Karpas-422 (cell line): ENCODE data around the gene DENND5B. TPM values are rescaled to one million over a fixed set of nuclear protein-coding genes. Genes with fewer than 3 reads are reported as not detected.

Experiments used
- DNase-seq: peaks from one replicate; pipeline ENCODE4 v3.0.0-alpha.2; 2015
- H2AFZ ChIP-seq: fragments of 200-600 bp; sonication (generic); 2 replicates; pipeline ENCODE4 v1.6.1; 2014; ENCODE audit warnings: antibody characterized with exemption, low read length, mixed read lengths
- H3K27ac ChIP-seq: fragments of 200-600 bp; sonication (generic); 2 replicates; pipeline ENCODE4 v1.5.1; 2014; ENCODE audit warnings: mild to moderate bottlenecking, low read length, moderate library complexity
- H3K27me3 ChIP-seq: fragments of 200-600 bp; sonication (generic); 2 replicates; pipeline ENCODE4 v1.6.1; 2014; ENCODE audit warnings: low read length, mixed read lengths
- H3K36me3 ChIP-seq: fragments of 200-600 bp; sonication (generic); 2 replicates; pipeline ENCODE4 v1.6.1; 2014; ENCODE audit warnings: low read length, mixed read lengths; ENCODE audit not compliant: insufficient read depth
- H3K4me1 ChIP-seq: fragments of 200-600 bp; sonication (generic); 2 replicates; pipeline ENCODE4 v1.6.1; 2014; ENCODE audit warnings: mild to moderate bottlenecking, low read length, mixed read lengths
- H3K4me2 ChIP-seq: fragments of 200-600 bp; sonication (generic); 2 replicates; pipeline ENCODE4 v1.6.1; 2014; ENCODE audit warnings: low read length, low read depth, mild to moderate bottlenecking; ENCODE audit not compliant: poor library complexity, severe bottlenecking
- H3K4me3 ChIP-seq: fragments of 200-600 bp; sonication (generic); 2 replicates; pipeline ENCODE4 v1.5.1; 2014; ENCODE audit warnings: mild to moderate bottlenecking, antibody characterized with exemption, low read length, mixed read lengths
- H3K79me2 ChIP-seq: fragments of 200-600 bp; sonication (generic); 2 replicates; pipeline ENCODE4 v1.6.1; 2014; ENCODE audit warnings: mild to moderate bottlenecking, low read length, mixed read lengths
- H3K9ac ChIP-seq: fragments of 200-600 bp; sonication (generic); 2 replicates; pipeline ENCODE4 v1.6.0; 2014; ENCODE audit warnings: low read length
- H3K9me2 ChIP-seq: fragments of 200-600 bp; sonication (generic), shearing (Covaris generic); replicated peaks from 2 replicates; pipeline ENCODE4 v1.6.0; 2014; ENCODE audit warnings: mild to moderate bottlenecking, low read length, moderate library complexity; ENCODE audit not compliant: insufficient read depth
- H3K9me3 ChIP-seq: fragments of 300-700, 200-600 bp; sonication (generic); 2 replicates; pipeline ENCODE4 v1.6.1; 2014; ENCODE audit warnings: low read length, mixed read lengths
- H4K20me1 ChIP-seq: fragments of 200-600 bp; sonication (generic); 2 replicates; pipeline ENCODE4 v1.6.1; 2014; ENCODE audit warnings: mild to moderate bottlenecking, antibody characterized with exemption, low read length, low read depth; ENCODE audit not compliant: insufficient read depth
- total RNA-seq: library from RNA; depleted of rRNA; stranded (reverse); fragments of >200 nt; shearing (Covaris generic); gene quantifications from 2 replicates; pipeline ENCODE4 v1.2.3, GENCODE V29; 2014; ENCODE audit warnings: low replicate concordance

Gene DENND5B
- total RNA-seq, 1 experiment from 2014 or later = 5.5 TPM

DNA sequence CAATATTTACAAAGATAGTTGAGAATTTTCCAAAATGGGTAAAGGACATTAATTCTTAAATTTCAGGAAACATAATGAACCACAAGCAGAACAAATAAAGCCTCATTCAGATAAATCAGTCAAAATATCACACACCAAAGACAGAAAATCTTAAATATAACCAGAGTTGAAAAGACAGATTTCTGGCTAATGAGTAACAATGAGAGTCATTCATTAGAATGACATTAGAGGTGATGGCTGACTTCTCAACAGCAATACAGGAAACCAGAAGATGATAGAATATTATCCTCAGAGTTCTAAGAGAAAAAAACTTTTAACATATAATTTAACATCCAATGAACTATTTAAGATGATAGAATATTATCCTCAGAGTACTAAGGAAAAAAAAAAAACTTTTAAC, 124.2 kb downstream of the DENND5B start:
- H2AFZ ChIP-seq = no peak overlapping the region
- H3K27me3 ChIP-seq = no peaks in the 10 kb centered on the region
- H3K9ac ChIP-seq = no peak overlapping the region
- H3K9me3 ChIP-seq = no peaks in the 10 kb centered on the region
- H3K4me1 ChIP-seq = no peaks in the 10 kb centered on the region
- H3K4me2 ChIP-seq = no peak overlapping the region
- H3K79me2 ChIP-seq = no peaks in the 10 kb centered on the region
- no peaks in the 10 kb centered on the region for H3K36me3 ChIP-seq
- no peaks in the 10 kb centered on the region for H3K9me2 ChIP-seq
- H3K27ac ChIP-seq = no peak overlapping the region
- no peak for DNase-seq
- no peaks in the 10 kb centered on the region for H4K20me1 ChIP-seq
- H3K4me3 ChIP-seq = no peak overlapping the region

DNA sequence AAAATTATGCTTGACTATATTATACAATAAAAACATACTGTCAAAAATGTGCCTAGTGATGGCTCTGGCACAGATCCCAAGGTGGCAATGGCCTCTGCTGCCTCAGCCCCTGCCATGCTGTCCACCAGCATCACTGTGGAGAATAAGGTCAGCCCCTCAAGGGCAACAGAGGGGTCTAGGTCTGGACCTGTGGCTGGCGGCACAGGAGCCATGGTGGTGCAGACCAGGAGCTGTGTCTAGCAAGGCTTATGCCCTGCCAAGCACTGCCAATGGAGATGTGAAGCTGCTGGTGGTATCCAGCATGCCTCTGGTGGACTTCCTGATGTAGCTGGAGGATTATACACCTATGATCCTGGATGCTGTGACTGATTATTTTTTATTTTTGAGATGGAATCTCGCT, 125.9 kb downstream of the DENND5B start:
- no peaks in the 10 kb centered on the region for H3K27me3 ChIP-seq
- H3K27ac ChIP-seq = no peak overlapping the region
- H3K9ac ChIP-seq = no peak overlapping the region
- no peaks in the 10 kb centered on the region for H3K9me3 ChIP-seq
- no peak overlapping the region for H3K4me2 ChIP-seq
- no peaks in the 10 kb centered on the region for H3K9me2 ChIP-seq
- no peaks in the 10 kb centered on the region for H4K20me1 ChIP-seq
- no peaks in the 10 kb centered on the region for H3K79me2 ChIP-seq
- DNase-seq = no peak
- no peak overlapping the region for H3K4me3 ChIP-seq
- H3K4me1 ChIP-seq = no peaks in the 10 kb centered on the region
- H3K36me3 ChIP-seq = no peaks in the 10 kb centered on the region
- no peak overlapping the region for H2AFZ ChIP-seq

DNA sequence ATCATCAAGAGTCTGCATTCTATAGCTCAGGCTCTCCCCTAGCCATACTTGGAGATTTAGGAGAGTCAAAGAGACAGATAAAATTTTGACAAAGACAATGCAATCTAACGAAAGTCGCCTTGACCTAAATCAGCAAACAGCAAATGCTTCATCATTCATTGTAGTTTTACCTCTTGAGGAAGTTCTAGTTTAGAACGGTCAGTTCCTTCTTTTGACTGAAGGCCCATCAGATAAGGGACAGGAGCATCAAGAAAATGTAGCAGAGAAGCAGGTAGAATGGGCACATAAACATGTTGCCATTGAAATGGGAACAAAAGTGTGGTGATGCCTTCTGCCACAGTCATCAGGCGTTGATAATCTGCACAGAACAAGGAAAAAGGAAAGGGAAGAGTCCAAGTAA, 130.9 kb downstream of the DENND5B start:
- H4K20me1 ChIP-seq = no peaks in the 10 kb centered on the region
- no peaks in the 10 kb centered on the region for H3K27me3 ChIP-seq
- H3K4me2 ChIP-seq = no peak overlapping the region
- DNase-seq = no peak
- no peak overlapping the region for H3K4me3 ChIP-seq
- H3K27ac ChIP-seq = no peak overlapping the region
- H3K9me3 ChIP-seq = no peaks in the 10 kb centered on the region
- H3K9ac ChIP-seq = no peak overlapping the region
- H3K4me1 ChIP-seq = no peaks in the 10 kb centered on the region
- no peak overlapping the region for H2AFZ ChIP-seq
- H3K79me2 ChIP-seq = no peaks in the 10 kb centered on the region
- H3K36me3 ChIP-seq = no peaks in the 10 kb centered on the region
- no peaks in the 10 kb centered on the region for H3K9me2 ChIP-seq

DNA sequence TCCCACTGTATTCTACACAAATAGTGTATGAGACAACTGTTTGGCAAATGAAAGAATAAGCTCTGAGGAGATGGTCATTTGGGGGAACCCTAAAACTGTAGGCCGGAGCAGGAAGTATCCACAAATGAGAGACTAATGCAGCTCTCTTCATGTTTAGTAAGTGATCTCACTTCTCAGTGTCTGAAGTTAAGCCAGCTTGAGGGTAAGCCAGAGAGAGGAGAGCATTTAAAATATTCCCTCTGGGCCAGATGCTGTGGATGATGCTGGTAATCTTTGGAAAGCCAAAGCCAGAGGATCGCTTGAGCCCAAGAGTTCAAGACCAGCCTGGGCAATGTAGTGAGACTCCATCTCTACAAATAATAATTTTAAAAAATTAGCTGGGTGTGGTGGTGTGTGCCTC, 134.4 kb downstream of the DENND5B start:
- Histone ChIP-seq H3K9me2 (no peaks in the 10 kb centered on the region), H3K27me3 (no peaks in the 10 kb centered on the region), H4K20me1 (no peaks in the 10 kb centered on the region), H3K4me3 (no peak overlapping the region), H3K9ac (no peak overlapping the region), H3K9me3 (no peaks in the 10 kb centered on the region), H2AFZ (no peak overlapping the region), H3K4me2 (no peak overlapping the region), H3K36me3 (no peaks in the 10 kb centered on the region), H3K27ac (no peak overlapping the region), H3K4me1 (no peaks in the 10 kb centered on the region), H3K79me2 (no peaks in the 10 kb centered on the region)
- no peak for DNase-seq

DNA sequence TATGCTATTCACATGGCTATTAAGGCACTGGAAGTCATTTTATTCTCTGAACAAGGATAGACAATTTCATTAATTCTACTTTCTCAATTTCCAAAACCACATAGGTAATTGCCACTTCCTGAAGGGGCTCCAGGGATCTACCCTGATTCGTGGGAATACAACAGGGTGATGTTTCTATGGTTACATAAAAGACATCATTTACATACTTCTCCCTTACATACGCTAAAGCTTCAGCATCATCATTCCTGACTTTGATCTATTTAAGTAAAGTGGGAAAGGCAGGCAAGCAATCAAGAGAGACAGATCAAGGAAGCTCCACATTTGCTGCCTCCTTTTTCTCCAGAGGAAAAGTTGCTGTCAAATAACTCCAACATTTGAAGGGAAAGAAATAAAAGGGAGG, 146.2 kb downstream of the DENND5B start:
- Histone ChIP-seq H3K9me3 (no peaks in the 10 kb centered on the region), H3K36me3 (no peaks in the 10 kb centered on the region), H3K79me2 (no peaks in the 10 kb centered on the region), H4K20me1 (no peaks in the 10 kb centered on the region), H3K27ac (no peak overlapping the region), H3K4me3 (no peak overlapping the region), H3K4me1 (peaks cover 5% of the 10 kb centered on the region; the same call in 1 of the 2 replicates), H3K4me2 (no peak overlapping the region), H3K9ac (no peak overlapping the region), H2AFZ (no peak overlapping the region), H3K27me3 (no peaks in the 10 kb centered on the region), H3K9me2 (no peaks in the 10 kb centered on the region)
- DNase-seq = no peak

DNA sequence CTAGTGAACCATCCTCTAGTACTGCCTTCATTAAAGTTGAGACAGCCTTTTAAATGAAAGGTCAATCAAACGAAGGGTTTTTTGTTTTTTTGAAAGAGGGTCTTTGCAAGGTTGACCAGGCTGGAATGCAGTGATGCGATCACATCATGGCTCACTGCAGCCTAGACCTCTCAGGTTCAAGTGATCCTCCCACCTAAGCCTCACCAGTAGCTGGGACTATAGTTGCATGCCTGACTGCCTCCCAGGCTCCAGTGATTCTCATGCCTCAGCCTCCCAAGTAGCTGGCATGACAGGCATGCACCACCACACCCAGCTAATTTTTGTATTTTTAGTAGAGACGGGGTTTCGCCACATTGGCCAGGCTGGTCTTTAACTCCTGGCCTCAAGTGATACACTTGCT, 150.3 kb downstream of the DENND5B start:
- Histone ChIP-seq H3K79me2 (no peaks in the 10 kb centered on the region), H3K9me2 (no peaks in the 10 kb centered on the region), H4K20me1 (no peaks in the 10 kb centered on the region), H3K4me2 (no peak overlapping the region), H2AFZ (no peak overlapping the region), H3K27me3 (no peaks in the 10 kb centered on the region), H3K4me1 (peaks cover 5% of the 10 kb centered on the region; the same call in 1 of the 2 replicates), H3K36me3 (no peaks in the 10 kb centered on the region), H3K27ac (no peak overlapping the region), H3K9me3 (no peaks in the 10 kb centered on the region), H3K9ac (no peak overlapping the region), H3K4me3 (no peak overlapping the region)
- DNase-seq = peak; percentile 57

DNA sequence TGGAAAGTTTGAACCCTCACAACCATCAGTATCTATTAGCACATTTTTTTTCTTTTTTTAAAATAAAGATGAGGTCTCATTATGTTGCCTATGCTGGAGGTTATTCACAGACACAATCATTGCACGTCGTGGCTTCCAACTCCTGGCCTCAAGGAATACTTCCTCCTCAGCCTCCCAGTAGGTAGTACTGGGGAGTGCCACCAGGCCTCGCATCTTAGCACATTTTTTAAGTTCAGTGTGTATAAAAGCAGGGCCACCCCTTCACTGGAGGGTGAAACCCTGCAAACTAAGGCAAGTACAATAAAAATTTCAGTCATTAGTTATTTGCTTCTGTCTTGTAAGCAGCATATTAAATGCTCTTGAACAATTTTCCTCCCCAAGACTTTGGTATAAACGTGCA, 150.8 kb downstream of the DENND5B start:
- Histone ChIP-seq H3K79me2 (no peaks in the 10 kb centered on the region), H3K4me2 (no peak overlapping the region), H4K20me1 (no peaks in the 10 kb centered on the region), H3K9ac (no peak overlapping the region), H3K36me3 (no peaks in the 10 kb centered on the region), H3K4me3 (no peak overlapping the region), H3K9me3 (no peaks in the 10 kb centered on the region), H3K27ac (no peak overlapping the region), H3K4me1 (peaks cover 5% of the 10 kb centered on the region; the same call in 1 of the 2 replicates), H2AFZ (no peak overlapping the region), H3K27me3 (no peaks in the 10 kb centered on the region), H3K9me2 (no peaks in the 10 kb centered on the region)
- no peak for DNase-seq

DNA sequence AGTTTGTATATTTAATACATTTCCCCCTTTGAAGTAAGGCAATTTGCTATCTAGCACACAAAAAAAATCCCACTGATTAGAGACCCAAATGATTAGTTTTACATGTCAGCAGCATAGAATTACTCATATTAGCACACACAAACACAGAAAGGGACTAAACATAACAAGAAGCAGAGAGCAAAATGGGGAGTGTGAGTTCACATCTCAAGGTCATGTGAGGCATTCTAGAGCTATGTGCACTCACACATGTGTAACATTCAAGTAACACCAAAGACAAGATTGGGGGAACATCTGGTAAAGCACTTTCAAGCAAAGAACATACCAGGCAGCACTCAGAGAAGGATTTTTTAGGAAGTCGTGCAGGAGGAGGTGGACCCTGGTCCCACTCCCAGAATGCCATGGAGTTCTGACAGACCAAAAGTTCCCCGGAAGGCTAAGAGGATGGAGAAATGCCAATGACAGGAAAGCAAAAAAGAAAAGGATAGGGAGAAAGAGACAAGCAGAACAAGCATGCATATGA, 159.2 kb downstream of the DENND5B start:
- no peaks in the 10 kb centered on the region for H3K9me3 ChIP-seq
- no peaks in the 10 kb centered on the region for H3K79me2 ChIP-seq
- no peak overlapping the region for H3K4me3 ChIP-seq
- no peak overlapping the region for H3K9ac ChIP-seq
- no peak overlapping the region for H3K27ac ChIP-seq
- no peaks in the 10 kb centered on the region for H3K9me2 ChIP-seq
- peaks cover 2% of the 10 kb centered on the region; the same call in 1 of the 2 replicates for H3K4me1 ChIP-seq
- H3K36me3 ChIP-seq = no peaks in the 10 kb centered on the region
- no peak overlapping the region for H3K4me2 ChIP-seq
- no peaks in the 10 kb centered on the region for H3K27me3 ChIP-seq
- no peak overlapping the region for H2AFZ ChIP-seq
- H4K20me1 ChIP-seq = 0 out of 2 replicates have a peak, but pooled peaks cover 3% of the 10 kb centered on the region
- no peak for DNase-seq

DNA sequence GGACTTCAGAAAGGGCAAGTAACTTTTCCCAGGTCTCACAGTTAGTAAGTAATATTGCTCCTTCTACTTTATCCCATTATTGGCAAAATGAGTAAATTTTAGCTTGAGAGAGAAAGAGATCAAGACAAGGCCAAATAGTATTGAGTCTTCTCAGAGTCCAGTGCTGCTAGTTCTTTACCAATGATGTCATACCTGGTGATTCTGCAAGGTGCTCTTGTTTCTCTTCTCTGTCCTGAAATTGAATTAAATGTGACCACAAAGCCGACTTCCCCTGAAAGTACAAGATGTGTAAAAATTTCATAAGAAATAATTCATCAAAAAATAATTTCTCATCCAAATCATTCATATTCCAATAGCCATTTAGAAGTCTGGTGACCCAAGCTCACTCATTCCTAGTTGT, 167.5 kb downstream of the DENND5B start:
- H4K20me1 ChIP-seq = no peaks in the 10 kb centered on the region
- H3K79me2 ChIP-seq = no peaks in the 10 kb centered on the region
- no peaks in the 10 kb centered on the region for H3K27me3 ChIP-seq
- no peaks in the 10 kb centered on the region for H3K9me3 ChIP-seq
- DNase-seq = no peak
- no peak overlapping the region for H3K4me3 ChIP-seq
- H2AFZ ChIP-seq = no peak overlapping the region
- H3K27ac ChIP-seq = no peak overlapping the region
- no peaks in the 10 kb centered on the region for H3K9me2 ChIP-seq
- no peaks in the 10 kb centered on the region for H3K36me3 ChIP-seq
- H3K9ac ChIP-seq = no peak overlapping the region
- H3K4me1 ChIP-seq = peaks cover 28% of the 10 kb centered on the region
- H3K4me2 ChIP-seq = no peak overlapping the region
